Right atrium auricular region (tissue), 2 donors: ENCODE results near the gene NECAB2. TPM values are rescaled to one million over a fixed set of nuclear protein-coding genes. Genes with fewer than 3 reads are reported as not detected.

Experiments
- DNase-seq: peaks from one replicate; pipeline ENCODE4 v3.0.0-alpha.2; 2019; ENCODE audit warnings: low spot score
- H3K27ac ChIP-seq, 2 donors: fragments of 200-600 bp; sonication (generic); 1 replicate in 1 of 2; 2 replicates in 1 of 2; pipeline ENCODE4 v1.5.1; 2016 to 2019
- H3K27me3 ChIP-seq, 2 donors: fragments of 200-600 bp; sonication (generic); one replicate each; pipeline versions ENCODE4 v1.5.1 to v1.6.0; 2017 to 2019
- H3K36me3 ChIP-seq: fragments of 200-600 bp; sonication (generic); one replicate; pipeline ENCODE4 v1.5.1; 2016
- H3K4me1 ChIP-seq, 2 donors: fragments of 200-600 bp; sonication (generic); one replicate each; pipeline versions ENCODE4 v1.5.1 to v1.6.0; 2017 to 2019
- H3K4me3 ChIP-seq, 2 donors: fragments of 200-600 bp; sonication (generic); 1 replicate in 1 of 2; 2 replicates in 1 of 2; pipeline ENCODE4 v1.5.1; 2017 to 2019; ENCODE audit warnings: mild to moderate bottlenecking in 1 of 2, moderate library complexity in 1 of 2
- H3K9me3 ChIP-seq, 2 donors: fragments of 200-600 bp; sonication (generic); one replicate each; pipeline ENCODE4 v1.5.1; 2019
- total RNA-seq, 2 donors: library from RNA; depleted of rRNA; stranded (reverse); fragments of >200 nt; gene quantifications; one replicate each; pipeline ENCODE4 v1.1.0, GENCODE V29; 2016
- TF ChIP-seq, protein P1 (sequence below), 2 donors: fragments of 200-600 bp; sonication (generic); IDR thresholded peaks; one replicate each; pipeline ENCODE4 v1.5.1; 2019; ENCODE audit warnings: antibody characterized with exemption in 2 of 2

Gene NECAB2
- under 1 TPM in 1 of 2 donors, not detected in 1; 0.71 TPM for total RNA-seq

DNA sequence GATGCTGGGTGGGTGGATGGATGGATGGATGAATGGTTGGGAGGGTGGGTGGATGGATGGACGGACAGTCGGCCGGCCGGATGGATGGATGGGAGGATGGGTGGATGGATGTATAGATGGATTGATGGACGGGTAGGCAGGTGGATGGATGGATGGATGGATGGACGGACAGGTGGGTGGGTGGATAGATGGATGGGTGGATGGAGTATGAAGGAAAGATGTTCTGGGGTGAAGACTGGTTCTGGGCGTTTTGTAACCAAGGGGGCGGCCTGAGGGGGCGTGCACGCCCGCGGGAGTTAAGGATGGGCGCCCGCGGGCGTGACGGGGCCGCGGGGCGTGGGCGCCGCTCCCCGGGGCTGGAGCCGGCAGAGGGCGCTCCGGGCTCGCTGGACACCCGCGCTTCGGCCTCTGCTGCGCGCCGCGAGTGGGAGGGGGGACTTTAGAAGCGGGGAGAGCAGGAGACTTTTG, at the start of gene NECAB2:
TSS of gene NECAB2 (plus strand) at position 407 of the 468 bp plus-strand sequence. CDS start 405 bp downstream, outside the sequence.
- Histone ChIP-seq H3K9me3 (no peaks in the 10 kb centered on the region), H3K36me3 (peaks cover 10% of the 10 kb centered on the region), H3K4me3 (peak within 1 kb of the TSS; percentile 37 to 47), H3K27me3 (no peaks in the 10 kb centered on the region), H3K4me1 (no peaks in the 10 kb centered on the region), H3K27ac (no peak within 1 kb of the TSS)
- no peak for DNase-seq
- TF ChIP-seq, protein P1, sequence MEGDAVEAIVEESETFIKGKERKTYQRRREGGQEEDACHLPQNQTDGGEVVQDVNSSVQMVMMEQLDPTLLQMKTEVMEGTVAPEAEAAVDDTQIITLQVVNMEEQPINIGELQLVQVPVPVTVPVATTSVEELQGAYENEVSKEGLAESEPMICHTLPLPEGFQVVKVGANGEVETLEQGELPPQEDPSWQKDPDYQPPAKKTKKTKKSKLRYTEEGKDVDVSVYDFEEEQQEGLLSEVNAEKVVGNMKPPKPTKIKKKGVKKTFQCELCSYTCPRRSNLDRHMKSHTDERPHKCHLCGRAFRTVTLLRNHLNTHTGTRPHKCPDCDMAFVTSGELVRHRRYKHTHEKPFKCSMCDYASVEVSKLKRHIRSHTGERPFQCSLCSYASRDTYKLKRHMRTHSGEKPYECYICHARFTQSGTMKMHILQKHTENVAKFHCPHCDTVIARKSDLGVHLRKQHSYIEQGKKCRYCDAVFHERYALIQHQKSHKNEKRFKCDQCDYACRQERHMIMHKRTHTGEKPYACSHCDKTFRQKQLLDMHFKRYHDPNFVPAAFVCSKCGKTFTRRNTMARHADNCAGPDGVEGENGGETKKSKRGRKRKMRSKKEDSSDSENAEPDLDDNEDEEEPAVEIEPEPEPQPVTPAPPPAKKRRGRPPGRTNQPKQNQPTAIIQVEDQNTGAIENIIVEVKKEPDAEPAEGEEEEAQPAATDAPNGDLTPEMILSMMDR (IDR thresholded peaks at IDR 0.05): peak; percentile 85 to 88

DNA sequence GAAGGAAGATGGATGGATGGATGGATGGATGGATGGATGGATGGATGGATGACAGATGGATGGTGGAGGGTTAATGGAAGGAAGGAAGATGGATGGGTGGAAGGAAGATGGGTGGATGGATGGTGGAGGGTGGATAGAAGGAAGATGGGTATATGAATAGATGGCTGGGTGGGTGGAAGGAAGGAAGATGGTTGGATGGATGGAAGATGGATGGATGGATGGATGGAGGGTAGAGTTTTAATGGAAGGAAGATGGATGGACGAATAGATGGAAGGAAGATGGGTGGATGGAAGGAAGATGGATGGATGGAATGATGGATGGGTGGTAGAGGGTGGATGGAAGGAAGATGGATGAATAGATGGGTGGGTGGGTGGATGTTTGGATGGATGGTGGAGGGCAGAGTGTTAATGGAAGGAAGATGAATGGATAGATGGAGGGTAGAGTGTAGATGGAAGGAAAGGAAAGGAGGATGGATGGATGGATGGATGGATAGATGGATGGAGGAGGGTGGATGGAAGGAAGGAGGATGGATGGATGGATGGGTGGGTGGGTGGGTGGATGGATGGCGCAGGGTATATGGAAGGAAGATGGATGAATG, 47.1 kb upstream of the NECAB2 start:
- no peaks in the 10 kb centered on the region for H3K9me3 ChIP-seq
- H3K27me3 ChIP-seq: no peaks in the 10 kb centered on the region
- H3K4me3 ChIP-seq: no peak overlapping the region
- TF ChIP-seq, protein P1 (IDR thresholded peaks at IDR 0.05): no peak
- peaks cover 0 to under 1% of the 10 kb centered on the region in 2 donors for H3K4me1 ChIP-seq
- no peak overlapping the region for H3K27ac ChIP-seq
- no peak for DNase-seq
- H3K36me3 ChIP-seq: peaks cover 53% of the 10 kb centered on the region

DNA sequence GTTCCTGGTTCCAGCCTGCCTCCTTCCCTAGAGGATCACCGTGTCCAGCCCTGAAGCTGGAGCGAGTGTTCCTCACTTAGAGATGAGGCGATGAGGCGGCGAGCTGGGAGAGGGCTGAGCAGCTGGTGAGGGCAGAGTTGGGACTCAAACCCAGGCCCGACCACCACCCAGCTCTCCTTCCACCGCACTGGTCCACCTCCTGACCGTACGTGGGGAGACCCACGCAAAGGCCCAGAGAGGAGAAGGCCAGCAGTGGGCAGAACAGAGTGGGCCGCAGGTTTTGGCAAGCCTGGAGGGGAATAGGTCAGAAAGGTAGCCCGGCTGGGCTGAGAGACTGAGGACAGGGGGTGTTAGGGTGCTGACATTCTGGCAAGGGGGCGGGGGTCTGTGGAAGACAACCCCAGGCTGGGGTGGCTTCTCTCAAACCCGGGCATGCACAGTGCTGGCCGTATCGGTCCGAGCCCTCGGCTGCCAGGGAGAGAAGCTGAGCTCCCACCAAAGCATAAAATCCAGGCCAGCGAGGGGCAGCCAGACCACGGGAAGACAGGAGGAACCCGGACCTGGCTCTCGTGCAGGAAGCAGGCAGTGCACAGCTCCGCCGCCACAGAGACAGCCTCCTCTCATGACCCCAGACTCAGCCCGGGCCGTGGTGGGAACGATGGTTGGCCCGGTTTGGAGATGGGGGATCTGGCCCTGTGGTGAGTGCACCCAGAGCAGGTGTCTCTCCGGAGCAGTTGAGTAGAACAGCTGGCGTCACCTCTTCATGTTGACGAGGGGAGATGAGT, 44.3 kb upstream of the NECAB2 start:
- Histone ChIP-seq H3K27me3 (no peaks in the 10 kb centered on the region), H3K9me3 (no peaks in the 10 kb centered on the region), H3K36me3 (peaks cover 29% of the 10 kb centered on the region), H3K4me3 (no peak overlapping the region), H3K4me1 (peaks cover 0 to 14% of the 10 kb centered on the region in 2 donors), H3K27ac (no peak overlapping the region)
- DNase-seq: no peak
- TF ChIP-seq, protein P1 (IDR thresholded peaks at IDR 0.05): no peak

DNA sequence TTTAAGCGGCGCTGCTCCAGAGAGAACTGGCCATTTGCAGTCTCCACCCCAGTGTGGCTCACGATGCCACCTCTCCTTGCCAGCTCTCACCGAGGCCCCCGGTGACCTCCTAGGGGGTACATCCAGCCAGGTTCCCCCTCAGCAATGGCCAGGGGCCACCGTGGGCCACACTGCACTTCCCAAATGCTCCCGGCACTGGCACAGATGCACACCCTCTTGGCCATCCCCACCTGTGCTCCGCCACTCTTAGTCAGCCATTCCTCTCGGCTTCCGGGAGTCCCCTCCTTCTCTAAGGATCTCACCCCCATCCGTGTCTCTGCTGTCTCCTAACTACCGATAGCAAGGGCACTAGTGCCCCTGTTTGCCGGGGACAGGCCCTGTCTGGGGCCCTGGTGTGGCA, 43.4 kb upstream of the NECAB2 start:
- TF ChIP-seq, protein P1 (IDR thresholded peaks at IDR 0.05): no peak

DNA sequence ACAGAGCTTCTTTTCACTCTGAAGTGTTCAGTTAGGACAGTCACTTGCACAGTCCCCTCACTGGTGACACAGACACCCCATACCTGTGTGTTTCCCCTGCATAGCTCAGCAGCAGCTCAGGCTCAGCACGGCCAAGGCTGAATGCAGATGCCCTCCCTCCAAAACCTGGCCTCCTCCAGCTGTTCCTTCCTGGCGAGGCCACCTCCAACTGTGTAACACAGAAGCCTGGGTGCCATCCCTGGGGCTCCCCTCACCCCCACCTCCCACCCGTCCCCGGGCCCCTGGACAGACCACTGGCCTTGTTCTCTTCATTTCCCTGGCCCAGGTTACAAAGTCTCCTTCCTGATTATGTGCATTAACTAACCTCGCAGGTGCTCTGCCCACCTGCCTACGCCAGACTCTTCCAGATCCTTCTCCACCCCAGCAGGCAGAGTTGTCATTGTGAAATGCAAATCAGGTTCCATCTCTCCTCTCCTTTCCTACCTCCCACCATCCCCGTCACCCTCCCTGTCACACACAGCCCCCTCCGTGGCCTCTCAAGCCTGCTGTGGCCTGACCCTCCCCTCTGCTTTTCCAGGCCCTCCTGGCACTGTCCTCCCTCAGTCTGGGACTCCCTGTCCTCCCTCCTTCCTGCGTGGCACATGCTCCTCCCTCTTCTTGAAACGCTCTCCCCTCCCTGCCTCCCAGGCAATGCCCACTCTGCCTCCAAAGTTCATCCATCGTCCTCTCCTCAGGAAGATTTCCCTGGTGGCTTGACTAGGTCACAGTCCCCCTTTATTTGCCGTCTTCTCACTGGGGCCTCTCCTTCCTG, 42.7 kb upstream of the NECAB2 start:
- H3K36me3 ChIP-seq: peaks cover 14% of the 10 kb centered on the region
- DNase-seq: no peak
- TF ChIP-seq, protein P1 (IDR thresholded peaks at IDR 0.05): no peak
- no peak overlapping the region for H3K27ac ChIP-seq
- no peaks in the 10 kb centered on the region for H3K9me3 ChIP-seq
- H3K4me3 ChIP-seq: no peak overlapping the region
- no peaks in the 10 kb centered on the region for H3K27me3 ChIP-seq
- H3K4me1 ChIP-seq: peaks cover 0 to 20% of the 10 kb centered on the region in 2 donors

More for the DNA sequence above, 43.4 kb upstream of the NECAB2 start:
- H3K4me1 ChIP-seq: peaks cover 0 to 14% of the 10 kb centered on the region in 2 donors
- H3K4me3 ChIP-seq: no peak overlapping the region
- H3K9me3 ChIP-seq: no peaks in the 10 kb centered on the region
- no peak overlapping the region for H3K27ac ChIP-seq
- H3K27me3 ChIP-seq: no peaks in the 10 kb centered on the region
- H3K36me3 ChIP-seq: peaks cover 20% of the 10 kb centered on the region
- DNase-seq: no peak
